Kidney (tissue), 14 donors: Measurements from ENCODE around the gene AXL. TPM values are rescaled to one million over a fixed set of nuclear protein-coding genes. Genes with fewer than 3 reads are reported as not detected.

Source experiments
- DNase-seq, 5 donors: peaks; one replicate each; pipeline ENCODE4 v3.0.0-alpha.2; 2013 to 2020
- FAIRE-seq: peaks from 2 replicates; lab custom pipeline; 2012; peaks lifted over from hg19 to GRCh38; lab: Jason Lieb, UNC
- H3K27ac ChIP-seq, 2 donors: one replicate each; pipeline ENCODE4 v1.7.0; 2013; ENCODE audit warnings: low read depth in 2 of 2, low read length in 2 of 2, inconsistent platforms in 1 of 2
- H3K27me3 ChIP-seq: one replicate; pipeline ENCODE4 v1.7.1; 2013; ENCODE audit warnings: low read length, inconsistent platforms; ENCODE audit not compliant: control insufficient read depth, insufficient read depth
- H3K36me3 ChIP-seq, 3 donors: one replicate each; pipeline versions ENCODE4 v1.7.0 to v1.7.1; 2013; ENCODE audit warnings: low read length in 3 of 3, control low read depth in 1 of 3, inconsistent platforms in 1 of 3; ENCODE audit not compliant: insufficient read depth in 3 of 3, control insufficient read depth in 2 of 3
- H3K4me1 ChIP-seq, 3 donors: one replicate each; pipeline versions ENCODE4 v1.7.0 to v1.7.1; 2013; ENCODE audit warnings: low read length in 3 of 3, inconsistent platforms in 1 of 3, low read depth in 1 of 3; ENCODE audit not compliant: control insufficient read depth in 2 of 3, insufficient read depth in 2 of 3
- H3K4me3 ChIP-seq, 3 donors: one replicate each; pipeline versions ENCODE4 v1.7.0 to v1.8.1; 2013; ENCODE audit warnings: low read length in 3 of 3, control low read depth in 1 of 3, inconsistent platforms in 1 of 3
- H3K9ac ChIP-seq, 3 donors: one replicate each; pipeline versions ENCODE4 v1.7.0 to v1.7.1; 2013; ENCODE audit warnings: low read length in 3 of 3, control low read depth in 1 of 3, inconsistent platforms in 1 of 3
- H3K9me3 ChIP-seq, 3 donors: one replicate each; pipeline versions ENCODE4 v1.7.0 to v1.7.1; 2013; ENCODE audit warnings: low read length in 3 of 3, control low read depth in 1 of 3, inconsistent platforms in 1 of 3; ENCODE audit not compliant: control insufficient read depth in 2 of 3, insufficient read depth in 1 of 3
- intact Hi-C: fragments of 100-400 bp; cut with DNase I; formaldehyde crosslinking; loops from one replicate; pipeline ENCODE4 v1.11.1; 2022
- polyA plus RNA-seq: library from polyadenylated mRNA; stranded (reverse); fragments of 350-450 nt; fragmentation: Illumina TruSeq; extraction: RNeasy Lipid Tissue Mini Kit (QIAGEN cat#74804); gene quantifications from one replicate; pipeline ENCODE4 v1.2.3, GENCODE V29; 2014; ENCODE audit warnings: low read depth, low replicate concordance; ENCODE audit not compliant: insufficient read depth
- total RNA-seq: library from RNA; stranded (reverse); fragmentation: NEBNext Ultra II Directional; extraction: Animal tissue kit (Norgen Biotek cat#: 25700); gene quantifications from one replicate; pipeline ENCODE4 v1.2.1, GENCODE V29; 2021
- TF ChIP-seq, protein P1 (sequence below): IDR thresholded peaks from 3 replicates; pipeline ENCODE4 v1.5.1; 2012; ENCODE audit warnings: mild to moderate bottlenecking, moderate library complexity, borderline replicate concordance; ENCODE audit not compliant: insufficient read depth; ENCODE audit errors: extremely low read depth
- donor health status: control.
- donor health status: control.
- donor health status: control.
- donor health status: control.
- donor health status: control.
- donor health status: DM: yes; HTN: yes; CAD: no.
- donor health status: Normal renal cell carcinoma (clear cell type).

AXL gene
- total and polyA plus RNA-seq, 2 donors from 2014 or later = 6.3 to 37.4 TPM

DNA sequence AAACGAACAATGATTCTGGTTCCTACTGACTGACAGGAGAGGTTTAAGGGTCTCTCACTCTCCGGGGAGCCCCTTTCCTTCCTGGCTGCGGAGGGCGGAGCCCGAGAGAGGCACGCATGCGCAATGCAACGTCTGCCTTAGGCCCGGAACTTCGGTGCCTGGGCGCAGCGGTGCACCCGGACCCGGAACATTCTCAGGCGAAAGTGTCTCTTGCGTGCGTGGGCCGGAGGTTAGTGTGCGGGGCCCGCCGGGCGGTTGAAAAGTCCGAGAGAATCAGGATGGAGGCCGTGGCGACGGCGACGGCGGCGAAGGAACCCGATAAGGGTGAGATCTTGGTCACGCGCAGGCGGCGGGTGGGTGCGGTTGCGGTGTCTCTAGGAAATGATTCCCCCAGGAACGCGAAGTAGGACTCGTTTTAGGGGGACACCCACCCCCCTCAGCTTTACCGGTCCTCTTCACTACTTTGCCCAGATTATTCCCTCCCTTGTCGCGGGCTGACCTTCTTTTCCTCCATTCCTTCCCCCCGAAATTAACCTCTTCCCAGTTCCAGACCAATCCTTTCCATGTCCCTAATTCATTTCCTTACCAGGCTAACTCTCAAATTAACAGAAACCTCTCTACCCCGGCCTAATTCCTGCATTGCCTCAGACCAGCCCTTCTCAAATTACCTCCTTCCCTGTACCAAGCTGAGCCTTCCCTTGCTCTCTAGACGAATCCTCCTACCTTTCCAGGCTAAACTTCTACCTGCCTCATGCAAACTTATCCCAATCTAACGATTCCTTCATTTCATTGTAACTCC lies 91.2 kb downstream of the AXL start, which contains the start of gene CCDC97:
CCDC97 (plus strand) TSS at position 140 of the 799 bp plus-strand sequence; CDS start at position 279, 139 bp downstream.
- H3K9me3 ChIP-seq = no peaks in the 10 kb centered on the region
- FAIRE-seq (no peak), DNase-seq (peak; percentile 92 to 96 (median 95))
- H3K9ac ChIP-seq = peak within 1 kb of the TSS; percentile 79 to 98 (median 82)
- TF ChIP-seq, protein P1, sequence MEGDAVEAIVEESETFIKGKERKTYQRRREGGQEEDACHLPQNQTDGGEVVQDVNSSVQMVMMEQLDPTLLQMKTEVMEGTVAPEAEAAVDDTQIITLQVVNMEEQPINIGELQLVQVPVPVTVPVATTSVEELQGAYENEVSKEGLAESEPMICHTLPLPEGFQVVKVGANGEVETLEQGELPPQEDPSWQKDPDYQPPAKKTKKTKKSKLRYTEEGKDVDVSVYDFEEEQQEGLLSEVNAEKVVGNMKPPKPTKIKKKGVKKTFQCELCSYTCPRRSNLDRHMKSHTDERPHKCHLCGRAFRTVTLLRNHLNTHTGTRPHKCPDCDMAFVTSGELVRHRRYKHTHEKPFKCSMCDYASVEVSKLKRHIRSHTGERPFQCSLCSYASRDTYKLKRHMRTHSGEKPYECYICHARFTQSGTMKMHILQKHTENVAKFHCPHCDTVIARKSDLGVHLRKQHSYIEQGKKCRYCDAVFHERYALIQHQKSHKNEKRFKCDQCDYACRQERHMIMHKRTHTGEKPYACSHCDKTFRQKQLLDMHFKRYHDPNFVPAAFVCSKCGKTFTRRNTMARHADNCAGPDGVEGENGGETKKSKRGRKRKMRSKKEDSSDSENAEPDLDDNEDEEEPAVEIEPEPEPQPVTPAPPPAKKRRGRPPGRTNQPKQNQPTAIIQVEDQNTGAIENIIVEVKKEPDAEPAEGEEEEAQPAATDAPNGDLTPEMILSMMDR = no peak
- H3K36me3 ChIP-seq = peaks cover 0 to 25% (median 12%) of the 10 kb centered on the region in 3 donors
- peak within 1 kb of the TSS; percentile 95 to 96 for H3K27ac ChIP-seq
- intact Hi-C loops = no loop called here
- H3K27me3 ChIP-seq = no peaks in the 10 kb centered on the region
- peaks cover 0 to 15% (median 9%) of the 10 kb centered on the region in 3 donors for H3K4me1 ChIP-seq
- peak within 1 kb of the TSS; percentile 82 to 99 (median 85) for H3K4me3 ChIP-seq

DNA sequence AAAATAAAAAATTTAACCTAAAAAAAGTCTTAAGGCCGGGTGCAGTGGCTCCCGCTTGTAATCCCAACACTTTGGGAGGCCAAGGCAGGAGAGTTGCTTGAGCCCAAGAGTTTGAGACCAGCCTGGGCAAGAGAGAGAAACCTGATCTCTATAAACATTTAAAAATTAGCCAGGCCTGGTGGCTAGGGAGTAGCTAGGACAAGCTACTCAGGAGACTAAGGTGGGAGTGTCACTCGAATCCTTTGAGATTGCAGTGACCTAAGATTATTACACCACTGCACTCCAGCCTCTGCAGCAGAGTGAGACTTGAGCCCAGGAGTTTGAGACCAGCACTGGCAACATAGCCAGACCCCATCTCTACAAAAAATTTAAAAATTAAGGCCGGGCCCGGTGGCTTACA lies 92.0 kb downstream of the AXL start:
- H3K9ac ChIP-seq = peak overlapping the region in 1 of 3 donors; percentile 82
- no peaks in the 10 kb centered on the region for H3K27me3 ChIP-seq
- H3K9me3 ChIP-seq = no peaks in the 10 kb centered on the region
- FAIRE-seq (no peak), DNase-seq (peak in 2 of 5 donors; percentile 18 to 31)
- no peak overlapping the region for H3K27ac ChIP-seq
- peaks cover 0 to 15% (median 9%) of the 10 kb centered on the region in 3 donors for H3K4me1 ChIP-seq
- peak overlapping the region; percentile 82 to 99 (median 85) for H3K4me3 ChIP-seq
- TF ChIP-seq, protein P1 = no peak
- peaks cover 0 to 22% (median 9%) of the 10 kb centered on the region in 3 donors for H3K36me3 ChIP-seq
- intact Hi-C loops = no loop called here

Other genes with a start within 250 kb of the AXL start
- gene CYP2B6, start 227.9 kb upstream of the AXL start, total RNA-seq = 0.31 TPM
- gene CYP2B6, start 227.9 kb upstream of the AXL start, polyA plus RNA-seq = 10.0 TPM
- gene CYP2A13, start 130.8 kb upstream of the AXL start, total RNA-seq = not detected
- not detected for gene CYP2A13, start 130.8 kb upstream of the AXL start, polyA plus RNA-seq
- not detected for gene CYP2F1, start 104.8 kb upstream of the AXL start, total RNA-seq
- not detected for gene CYP2F1, start 104.8 kb upstream of the AXL start, polyA plus RNA-seq
- gene CYP2S1, start 26.0 kb upstream of the AXL start, total RNA-seq = 2.0 TPM
- gene CYP2S1, start 26.0 kb upstream of the AXL start, polyA plus RNA-seq = 0.97 TPM
- 182 TPM for gene HNRNPUL1, start 45.1 kb downstream of the AXL start, total RNA-seq
- gene HNRNPUL1, start 45.1 kb downstream of the AXL start, polyA plus RNA-seq = 51.0 TPM
- gene CCDC97, start 90.9 kb downstream of the AXL start, total RNA-seq = 28.1 TPM
- 9.8 TPM for gene CCDC97, start 90.9 kb downstream of the AXL start, polyA plus RNA-seq
- 48.0 TPM for gene TGFB1, start 134.7 kb downstream of the AXL start, total RNA-seq
- 19.1 TPM for gene TGFB1, start 134.7 kb downstream of the AXL start, polyA plus RNA-seq
- 12.6 TPM for gene B9D2, start 144.9 kb downstream of the AXL start, total RNA-seq
- 15.7 TPM for gene B9D2, start 144.9 kb downstream of the AXL start, polyA plus RNA-seq
- 9.5 TPM for gene TMEM91, start 157.3 kb downstream of the AXL start, total RNA-seq
- gene TMEM91, start 157.3 kb downstream of the AXL start, polyA plus RNA-seq = 24.3 TPM
- 16.8 TPM for gene EXOSC5, start 178.1 kb downstream of the AXL start, total RNA-seq
- 15.5 TPM for gene EXOSC5, start 178.1 kb downstream of the AXL start, polyA plus RNA-seq
- 30.9 TPM for gene BCKDHA, start 178.6 kb downstream of the AXL start, total RNA-seq
- 72.2 TPM for gene BCKDHA, start 178.6 kb downstream of the AXL start, polyA plus RNA-seq
- 4.4 TPM for gene B3GNT8, start 208.2 kb downstream of the AXL start, total RNA-seq
- gene B3GNT8, start 208.2 kb downstream of the AXL start, polyA plus RNA-seq = 6.5 TPM
- gene DMAC2, start 220.7 kb downstream of the AXL start, total RNA-seq = 43.9 TPM
- 73.9 TPM for gene DMAC2, start 220.7 kb downstream of the AXL start, polyA plus RNA-seq
- not detected for gene ERICH4, start 223.9 kb downstream of the AXL start, total RNA-seq
- 23.1 TPM for gene ERICH4, start 223.9 kb downstream of the AXL start, polyA plus RNA-seq